ENCODE results near the gene MORN2. TPM values are rescaled to one million over a fixed set of nuclear protein-coding genes. Genes with fewer than 3 reads are reported as not detected.

The MORN2 gene
- total and polyA plus RNA-seq, 9 of the 15 experiments (the other 6 are each of a cell fraction or from before 2014, with no cell fraction given), result 10.4 to 39.5 (median 20.8) TPM

DNA sequence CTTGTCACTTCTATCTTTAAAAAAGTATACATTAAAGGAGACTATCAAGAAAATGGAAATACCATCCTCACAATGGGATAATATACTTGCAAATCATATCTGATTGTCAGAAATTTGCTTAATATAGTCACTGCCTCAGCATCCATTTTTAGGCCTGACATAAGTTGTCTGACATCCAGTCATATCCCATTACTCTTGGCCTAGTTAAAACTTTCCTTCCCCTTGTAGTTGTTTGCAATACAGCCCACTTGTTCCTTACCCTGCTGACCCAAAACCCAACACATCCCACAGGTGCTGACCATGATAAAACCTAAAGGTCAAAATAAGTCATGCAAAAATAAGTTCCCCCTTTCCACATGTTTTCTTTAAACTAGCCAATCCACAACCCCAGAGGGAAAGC lies 10.3 kb downstream of the MORN2 start:
- Histone ChIP-seq H3K4me3 (no peak overlapping the region), H3K4me2 (ENCODE audit: insufficient read depth, low read length) (no peak overlapping the region), H3K36me3 (ENCODE audit: control insufficient read depth, insufficient read depth, low read length) (no peaks in the 10 kb centered on the region), H3K9me3 (replicated peaks; ENCODE audit: control insufficient read depth, insufficient read depth, low read depth, low read length) (no peaks in the 10 kb centered on the region), H2AFZ (ENCODE audit: low read depth, low read length) (no peak overlapping the region; the same call in 1 of the 2 replicates), H3K9me1 (ENCODE audit: control insufficient read depth, insufficient read depth, low read length) (no peaks in the 10 kb centered on the region), H3K27me3 (ENCODE audit: control insufficient read depth in 2 of 2, insufficient read depth in 2 of 2, low read length in 2 of 2) (peaks cover 0 to 3% of the 10 kb centered on the region in 2 experiments; a peak in 1 of 5 replicates), H3K9ac (ENCODE audit: insufficient read depth in 1 of 2, low read depth in 2 of 2, low read length in 2 of 2) (no peak overlapping the region), H4K20me1 (replicated peaks; ENCODE audit: control insufficient read depth, insufficient read depth, low read length) (no peaks in the 10 kb centered on the region), H3K79me2 (ENCODE audit: control insufficient read depth, insufficient read depth, low read length) (no peaks in the 10 kb centered on the region), H3K4me1 (replicated peaks in 1 of 2; ENCODE audit: control insufficient read depth in 2 of 2, insufficient read depth in 2 of 2, low read length in 2 of 2) (no peaks in the 10 kb centered on the region; a peak in 1 of 5 replicates), H3K27ac (ENCODE audit: extremely low read depth, low read depth, low read length) (no peak overlapping the region)
- ChIA-PET CTCF (ENCODE audit: low intra/inter-chr PET ratio) (no interaction called here), POLR2A (interaction anchor here (0.7 to 1.2 kb wide), 2 partner anchors 8 to 10 kb away, joined by 4 read pairs; partner anchors contain the start of genes DHX57 and MORN2)
- peak in 1 of 4 experiments; percentile 15 for DNase-seq (ENCODE audit: extremely low read depth in 1 of 4, low spot score in 3 of 4)
- TF ChIP-seq FIP1L1 (IDR thresholded peaks at IDR 0.05; ENCODE audit: low read depth, low read length, poor library complexity, severe bottlenecking) (no peak), CBFA2T3 (IDR thresholded peaks at IDR 0.05) (0 out of 2 replicates have a peak, but pooled peaks have one; percentile 17), TCF3 (CRISPR knock-in tag; IDR thresholded peaks at IDR 0.05) (0 out of 2 replicates have a peak, but pooled peaks have one; percentile 22)
- peak; percentile 42; the same call in 1 of the 3 replicates for ATAC-seq
- in situ Hi-C loops (cut with MboI), result no loop called here
- no peak for FAIRE-seq
- BruUV-seq (replicated peaks), result no TSS peak
- intact Hi-C loops (cut with micrococcal nuclease), result no loop called here

GRCh38 chr2:38887347-38887746 lies 11.6 kb downstream of the MORN2 start:
- H3K4me1 ChIP-seq (replicated peaks in 1 of 2; ENCODE audit: control insufficient read depth in 2 of 2, insufficient read depth in 2 of 2, low read length in 2 of 2), result no peaks in the 10 kb centered on the region; a peak in 1 of 5 replicates
- intact Hi-C loops (cut with micrococcal nuclease), result no loop called here
- ChIA-PET POLR2A (no interaction called here), CTCF (ENCODE audit: low intra/inter-chr PET ratio) (no interaction called here)
- ATAC-seq, result peak; percentile 67
- H3K4me2 ChIP-seq (ENCODE audit: insufficient read depth, low read length), result no peak overlapping the region
- peaks cover 0 to 3% of the 10 kb centered on the region in 2 experiments; a peak in 1 of 5 replicates for H3K27me3 ChIP-seq (ENCODE audit: control insufficient read depth in 2 of 2, insufficient read depth in 2 of 2, low read length in 2 of 2)
- H3K9me1 ChIP-seq (ENCODE audit: control insufficient read depth, insufficient read depth, low read length), result no peaks in the 10 kb centered on the region
- H3K4me3 ChIP-seq, result no peak overlapping the region
- H4K20me1 ChIP-seq (replicated peaks; ENCODE audit: control insufficient read depth, insufficient read depth, low read length), result no peaks in the 10 kb centered on the region
- no peak overlapping the region for H3K9ac ChIP-seq (ENCODE audit: insufficient read depth in 1 of 2, low read depth in 2 of 2, low read length in 2 of 2)
- no peak for FAIRE-seq
- peak overlapping the region; percentile 57 for H2AFZ ChIP-seq (ENCODE audit: low read depth, low read length)
- no peaks in the 10 kb centered on the region for H3K9me3 ChIP-seq (replicated peaks; ENCODE audit: control insufficient read depth, insufficient read depth, low read depth, low read length)
- H3K79me2 ChIP-seq (ENCODE audit: control insufficient read depth, insufficient read depth, low read length), result no peaks in the 10 kb centered on the region
- in situ Hi-C loops (cut with MboI), result no loop called here
- no peaks in the 10 kb centered on the region for H3K36me3 ChIP-seq (ENCODE audit: control insufficient read depth, insufficient read depth, low read length)
- BruUV-seq (replicated peaks), result no TSS peak
- H3K27ac ChIP-seq (ENCODE audit: extremely low read depth, low read depth, low read length), result no peak overlapping the region
- WGBS (ENCODE audit: insufficient coverage, low coverage, missing lambda C conversion rate), result 37% methylated on average over 4 of the region's 4 CpGs
- no peak for DNase-seq (ENCODE audit: extremely low read depth in 1 of 4, low spot score in 3 of 4)
- TF ChIP-seq SFPQ (IDR thresholded peaks at IDR 0.05; ENCODE audit: low read depth, low read length) (no peak), ZNF316 (IDR thresholded peaks at IDR 0.05) (peak; percentile 89), NFE2L1 (tag; IDR thresholded peaks at IDR 0.05; ENCODE audit: borderline replicate concordance, low read depth) (peak; percentile 70), SNIP1 (IDR thresholded peaks at IDR 0.05; ENCODE audit: low read depth) (no peak), MAFG (tag; conservative IDR thresholded peaks at IDR 0.05) (peak; percentile 87), RAD51 (IDR thresholded peaks at IDR 0.05; ENCODE audit: borderline replicate concordance, low read depth) (no peak), RBM22 (IDR thresholded peaks at IDR 0.05; ENCODE audit: low read depth, low read length, poor library complexity, severe bottlenecking) (no peak), HDGF (IDR thresholded peaks at IDR 0.05) (no peak), HDAC3 (IDR thresholded peaks at IDR 0.05; ENCODE audit: borderline replicate concordance, partially characterized antibody) (no peak)
- TF ChIP-seq, protein P1, sequence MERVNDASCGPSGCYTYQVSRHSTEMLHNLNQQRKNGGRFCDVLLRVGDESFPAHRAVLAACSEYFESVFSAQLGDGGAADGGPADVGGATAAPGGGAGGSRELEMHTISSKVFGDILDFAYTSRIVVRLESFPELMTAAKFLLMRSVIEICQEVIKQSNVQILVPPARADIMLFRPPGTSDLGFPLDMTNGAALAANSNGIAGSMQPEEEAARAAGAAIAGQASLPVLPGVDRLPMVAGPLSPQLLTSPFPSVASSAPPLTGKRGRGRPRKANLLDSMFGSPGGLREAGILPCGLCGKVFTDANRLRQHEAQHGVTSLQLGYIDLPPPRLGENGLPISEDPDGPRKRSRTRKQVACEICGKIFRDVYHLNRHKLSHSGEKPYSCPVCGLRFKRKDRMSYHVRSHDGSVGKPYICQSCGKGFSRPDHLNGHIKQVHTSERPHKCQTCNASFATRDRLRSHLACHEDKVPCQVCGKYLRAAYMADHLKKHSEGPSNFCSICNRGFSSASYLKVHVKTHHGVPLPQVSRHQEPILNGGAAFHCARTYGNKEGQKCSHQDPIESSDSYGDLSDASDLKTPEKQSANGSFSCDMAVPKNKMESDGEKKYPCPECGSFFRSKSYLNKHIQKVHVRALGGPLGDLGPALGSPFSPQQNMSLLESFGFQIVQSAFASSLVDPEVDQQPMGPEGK (CRISPR knock-in tag; IDR thresholded peaks at IDR 0.05; ENCODE audit: borderline replicate concordance), result no peak

Data from K562 (cell line).